Tibial nerve (tissue), 4 donors: ENCODE data around the gene TRABD2B. TPM values are rescaled to one million over a fixed set of nuclear protein-coding genes. Genes with fewer than 3 reads are reported as not detected.

ENCODE experiments used
- DNase-seq, 2 donors: peaks; one replicate each; pipeline ENCODE4 v3.0.0-alpha.2; 2019; ENCODE audit warnings: low spot score in 2 of 2
- H3K27ac ChIP-seq, 4 donors: fragments of 200-600 bp; sonication (generic) in 3 of 4; one replicate each; pipeline ENCODE4 v1.5.1; 2017 to 2019; ENCODE audit warnings: mild to moderate bottlenecking in 1 of 4
- H3K27me3 ChIP-seq, 2 donors: fragments of 200-600 bp; sonication (generic) in 1 of 2; one replicate each; pipeline versions ENCODE4 v1.5.1 to v1.6.0; 2017 to 2019
- H3K36me3 ChIP-seq, 3 donors: fragments of 200-600 bp; sonication (generic); one replicate each; pipeline ENCODE4 v1.5.1; 2018 to 2019
- H3K4me1 ChIP-seq, 4 donors: fragments of 200-600 bp; sonication (generic) in 3 of 4; one replicate each; pipeline ENCODE4 v1.5.1; 2017 to 2019
- H3K4me3 ChIP-seq, 4 donors: fragments of 200-600 bp; sonication (generic) in 3 of 4; one replicate each; pipeline ENCODE4 v1.5.1; 2017 to 2019; ENCODE audit warnings: mild to moderate bottlenecking in 1 of 4, moderate library complexity in 1 of 4
- H3K9me3 ChIP-seq, 4 donors: fragments of 200-600 bp; sonication (generic) in 3 of 4; one replicate each; pipeline ENCODE4 v1.5.1; 2017 to 2019
- EP300 ChIP-seq, 2 donors: sonication (generic); formaldehyde crosslinking; IDR thresholded peaks; one replicate each; pipeline ENCODE4 v1.6.1; 2017; ENCODE audit warnings: antibody characterized with exemption in 2 of 2, mild to moderate bottlenecking in 1 of 2
- POLR2A ChIP-seq, 2 donors: fragments of 450-650 bp; IDR thresholded peaks; one replicate each; pipeline ENCODE4 v1.6.1; 2017; ENCODE audit warnings: antibody characterized with exemption in 2 of 2, mild to moderate bottlenecking in 2 of 2, moderate library complexity in 2 of 2
- WGBS, 2 donors: methylation state at CpG; one replicate each; pipeline ENCODE4 v1.1.5; 2018; 5-methylcytosine and 5-hydroxymethylcytosine counted together
- total RNA-seq, 4 donors: library from RNA; depleted of rRNA; stranded (reverse); fragments of >200 nt; gene quantifications; one replicate each; pipeline ENCODE4 v1.1.0, GENCODE V29; 2016
- TF ChIP-seq, protein P1 (sequence below), 5 experiments: fragments of 200-600 bp in 3 of 5; fragments of 450-650 bp in 2 of 5; sonication (generic) in 3 of 5; IDR thresholded peaks; one replicate each; pipeline ENCODE4 v1.5.1; 2016 to 2019; ENCODE audit warnings: antibody characterized with exemption in 5 of 5, mild to moderate bottlenecking in 3 of 5, moderate library complexity in 2 of 5

TRABD2B gene
- total RNA-seq, 4 donors from 2014 or later, result 1.3 to 4.1 (median 2.3) TPM

DNA sequence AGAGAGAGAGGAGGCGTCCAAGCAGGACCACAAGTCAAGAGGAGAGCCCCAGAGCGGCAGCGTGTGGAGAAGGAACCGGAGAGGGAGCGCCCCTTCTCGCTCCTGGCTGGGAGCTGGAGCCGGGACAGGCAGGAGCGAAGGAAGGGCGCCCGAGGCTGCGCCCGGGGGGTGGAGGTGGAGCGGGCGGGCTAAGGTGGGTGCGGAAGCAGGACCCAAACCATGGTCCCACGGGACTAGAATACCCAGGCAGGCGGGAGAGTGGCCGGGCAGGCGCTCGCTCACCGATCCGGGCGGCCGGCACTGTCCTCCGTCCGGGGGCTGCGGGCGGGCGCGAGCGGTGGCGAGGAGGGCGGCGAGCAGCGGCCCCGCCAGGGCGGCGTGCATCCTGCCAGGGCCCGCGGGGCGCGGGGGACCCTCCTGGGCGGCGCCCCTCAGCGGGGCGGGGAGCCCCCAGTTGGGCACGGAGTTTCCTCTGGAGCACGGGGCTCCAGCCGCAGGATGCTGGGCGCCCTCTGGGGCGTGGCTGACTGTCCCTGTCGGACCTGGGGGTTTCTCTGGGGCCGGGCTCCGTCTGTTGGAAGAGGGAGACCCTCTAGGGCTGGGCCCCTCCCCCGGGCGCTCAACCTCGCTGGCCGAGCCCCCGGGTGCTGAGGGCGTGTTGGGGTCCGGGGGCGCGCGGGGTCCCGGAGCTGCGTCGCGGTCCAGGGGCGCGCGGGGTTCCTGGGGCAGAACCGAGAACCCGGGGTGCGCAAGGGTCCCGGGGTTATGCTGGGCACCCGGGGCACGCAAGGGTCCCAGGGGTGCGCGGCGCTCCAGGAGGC is 569 bp downstream of the TRABD2B start:
- H3K4me3 ChIP-seq, result peak overlapping the region; percentile 51 to 84 (median 60)
- TF ChIP-seq, protein P1, sequence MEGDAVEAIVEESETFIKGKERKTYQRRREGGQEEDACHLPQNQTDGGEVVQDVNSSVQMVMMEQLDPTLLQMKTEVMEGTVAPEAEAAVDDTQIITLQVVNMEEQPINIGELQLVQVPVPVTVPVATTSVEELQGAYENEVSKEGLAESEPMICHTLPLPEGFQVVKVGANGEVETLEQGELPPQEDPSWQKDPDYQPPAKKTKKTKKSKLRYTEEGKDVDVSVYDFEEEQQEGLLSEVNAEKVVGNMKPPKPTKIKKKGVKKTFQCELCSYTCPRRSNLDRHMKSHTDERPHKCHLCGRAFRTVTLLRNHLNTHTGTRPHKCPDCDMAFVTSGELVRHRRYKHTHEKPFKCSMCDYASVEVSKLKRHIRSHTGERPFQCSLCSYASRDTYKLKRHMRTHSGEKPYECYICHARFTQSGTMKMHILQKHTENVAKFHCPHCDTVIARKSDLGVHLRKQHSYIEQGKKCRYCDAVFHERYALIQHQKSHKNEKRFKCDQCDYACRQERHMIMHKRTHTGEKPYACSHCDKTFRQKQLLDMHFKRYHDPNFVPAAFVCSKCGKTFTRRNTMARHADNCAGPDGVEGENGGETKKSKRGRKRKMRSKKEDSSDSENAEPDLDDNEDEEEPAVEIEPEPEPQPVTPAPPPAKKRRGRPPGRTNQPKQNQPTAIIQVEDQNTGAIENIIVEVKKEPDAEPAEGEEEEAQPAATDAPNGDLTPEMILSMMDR (IDR thresholded peaks at IDR 0.05), result no peak
- TF ChIP-seq EP300 (IDR thresholded peaks at IDR 0.05) (no peak), POLR2A (IDR thresholded peaks at IDR 0.05) (no peak)
- peak overlapping the region; percentile 22 to 94 (median 88) for H3K27ac ChIP-seq
- no peaks in the 10 kb centered on the region for H3K9me3 ChIP-seq
- H3K36me3 ChIP-seq, result peaks cover 0 to 8% (median 0%) of the 10 kb centered on the region in 3 donors
- H3K4me1 ChIP-seq, result peaks cover 0 to 50% (median 14%) of the 10 kb centered on the region in 4 donors
- DNase-seq, result peak in 1 of 2 donors; percentile 29
- 1% methylated on average over 21 to 38 of the region's 80 CpGs for WGBS, 2 donors
- H3K27me3 ChIP-seq, result peaks cover 0 to 2% of the 10 kb centered on the region in 2 donors

DNA sequence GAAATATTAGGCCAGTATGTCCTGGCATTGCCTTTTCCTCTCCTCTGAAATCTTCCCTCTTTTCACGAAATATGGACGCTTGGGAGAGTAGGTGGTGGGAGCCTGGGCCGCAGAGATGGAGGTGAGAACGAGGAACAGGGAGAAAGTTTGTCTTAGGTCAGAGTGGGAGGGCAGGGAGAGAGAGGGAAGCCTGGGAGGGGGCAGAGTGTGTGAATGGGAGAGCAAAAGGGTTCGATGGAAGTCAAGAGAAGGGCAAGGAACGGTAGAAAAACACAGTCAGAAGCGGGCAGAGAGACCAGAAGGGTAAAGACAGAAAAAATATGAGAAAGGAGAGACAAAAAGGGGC is 1.2 kb downstream of the TRABD2B start:
- Histone ChIP-seq H3K27me3 (peaks cover 0 to 2% of the 10 kb centered on the region in 2 donors), H3K36me3 (peaks cover 0 to 8% (median 0%) of the 10 kb centered on the region in 3 donors), H3K4me3 (peak overlapping the region; percentile 51 to 84 (median 60)), H3K9me3 (no peaks in the 10 kb centered on the region), H3K4me1 (peaks cover 0 to 54% (median 14%) of the 10 kb centered on the region in 4 donors), H3K27ac (peak overlapping the region; percentile 22 to 94 (median 88))
- TF ChIP-seq, protein P1 (IDR thresholded peaks at IDR 0.05), result no peak
- TF ChIP-seq POLR2A (IDR thresholded peaks at IDR 0.05) (no peak), EP300 (IDR thresholded peaks at IDR 0.05) (no peak)
- 20 to 28% methylated on average over 7 of the region's 7 CpGs for WGBS, 2 donors
- no peak for DNase-seq

DNA sequence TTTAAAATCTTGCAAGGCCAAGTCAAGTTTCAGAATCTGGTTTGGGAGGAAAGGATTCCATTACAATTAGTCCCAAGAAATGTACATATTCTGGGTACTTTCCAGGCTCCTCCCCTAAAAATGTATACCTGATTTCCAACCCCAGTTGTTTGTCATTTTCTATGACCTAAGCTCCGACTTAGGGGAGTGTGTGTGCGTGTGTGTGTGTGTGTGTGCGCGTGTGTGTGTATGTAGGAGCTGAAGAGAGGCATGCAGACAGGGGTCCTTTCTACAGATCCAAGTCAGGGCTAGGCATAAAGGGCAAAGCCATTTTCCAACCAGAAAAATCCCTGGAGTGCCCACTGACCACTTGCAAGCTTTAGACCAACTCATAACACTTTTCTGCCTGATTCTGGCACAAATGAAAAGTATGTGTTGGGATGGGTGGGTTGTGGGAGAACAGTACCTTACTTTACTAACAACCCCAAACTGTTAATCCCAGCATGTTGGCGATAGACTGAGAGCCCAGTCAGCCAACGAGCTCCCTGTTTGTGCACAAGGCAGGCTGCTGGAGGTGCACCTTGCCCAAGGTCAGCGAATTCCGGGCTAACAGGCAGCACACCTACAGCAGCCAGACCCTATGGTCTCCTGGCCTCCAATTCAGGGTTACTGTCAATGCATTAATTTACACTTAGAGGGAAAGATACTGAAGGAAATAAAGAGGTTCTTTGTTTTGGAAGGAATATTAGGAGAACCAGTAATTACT is 1.7 kb downstream of the TRABD2B start:
- no peaks in the 10 kb centered on the region for H3K9me3 ChIP-seq
- H3K36me3 ChIP-seq, result peaks cover 0 to 8% (median 0%) of the 10 kb centered on the region in 3 donors
- DNase-seq, result no peak
- TF ChIP-seq, protein P1 (IDR thresholded peaks at IDR 0.05), result no peak
- peaks cover 0 to 2% of the 10 kb centered on the region in 2 donors for H3K27me3 ChIP-seq
- WGBS, 2 donors, result 59 to 68% methylated on average over 8 of the region's 8 CpGs
- H3K4me3 ChIP-seq, result peak overlapping the region in 2 of 4 donors; percentile 67 to 84
- H3K4me1 ChIP-seq, result peaks cover 0 to 55% (median 14%) of the 10 kb centered on the region in 4 donors
- peak overlapping the region in 3 of 4 donors; percentile 83 to 94 (median 93) for H3K27ac ChIP-seq

DNA sequence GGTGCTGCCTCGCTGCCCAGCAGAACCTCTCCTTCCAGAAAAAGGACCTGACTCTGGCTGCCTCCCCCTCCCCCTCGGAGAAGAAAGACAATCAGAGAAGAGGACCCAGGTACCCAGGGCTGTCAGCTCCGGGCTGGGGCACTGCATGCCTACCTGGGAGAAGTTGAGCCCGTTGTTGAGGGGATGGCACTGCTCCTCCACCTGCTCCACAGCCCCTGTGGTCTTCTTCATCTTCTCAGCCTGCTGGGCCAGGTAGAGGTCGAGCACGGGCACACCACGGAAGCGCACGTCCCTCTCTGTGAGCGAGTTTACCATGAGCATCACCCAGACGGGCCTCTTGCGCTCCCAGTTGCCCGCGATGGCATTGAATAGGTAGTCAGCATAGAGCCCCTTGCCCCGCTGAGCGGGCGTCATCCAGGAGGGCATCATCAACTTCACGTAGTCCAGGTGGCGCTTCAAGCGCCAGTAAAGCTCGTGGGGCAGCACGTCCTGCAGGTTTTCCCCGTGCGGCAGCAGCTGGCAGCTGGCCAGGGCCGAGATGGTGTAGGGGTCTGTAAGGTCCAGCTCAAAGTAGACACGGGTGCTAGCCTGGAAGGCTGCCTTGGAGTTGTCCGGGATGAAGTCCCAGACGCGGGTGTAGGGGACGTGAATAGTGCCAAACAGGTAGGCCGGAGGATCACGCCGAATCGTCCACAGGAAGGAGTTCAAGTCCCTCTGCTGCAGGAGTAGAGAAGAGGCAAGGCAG is 3.1 kb downstream of the TRABD2B start:
- Histone ChIP-seq H3K9me3 (no peaks in the 10 kb centered on the region), H3K4me1 (peaks cover 0 to 55% (median 14%) of the 10 kb centered on the region in 4 donors), H3K27ac (peak overlapping the region in 2 of 4 donors; percentile 40 to 75), H3K27me3 (peaks cover 0 to 2% of the 10 kb centered on the region in 2 donors), H3K36me3 (peaks cover 0 to 8% (median 0%) of the 10 kb centered on the region in 3 donors), H3K4me3 (no peak overlapping the region)
- WGBS, 2 donors, result 87 to 91% methylated on average over 25 to 26 of the region's 34 CpGs
- DNase-seq, result no peak
- TF ChIP-seq EP300 (IDR thresholded peaks at IDR 0.05) (no peak), POLR2A (IDR thresholded peaks at IDR 0.05) (no peak)
- TF ChIP-seq, protein P1 (IDR thresholded peaks at IDR 0.05), result no peak
